Epithelial cell of proximal tubule (primary cell): ENCODE measurements around the gene ZNF506. TPM values are rescaled to one million over a fixed set of nuclear protein-coding genes. Genes with fewer than 3 reads are reported as not detected.
"Not testable (repeated sequence)": the region's sequence is repeated elsewhere in the genome, so short reads cannot be mapped to it uniquely, and the experiment has no call there.

ENCODE experiments used
- DNase-seq: peaks from one replicate; pipeline ENCODE4 v3.0.0-alpha.2; 2011; ENCODE audit warnings: low read depth
- H3K4me3 ChIP-seq: 2 replicates; pipeline ENCODE4 v1.5.1; 2011; ENCODE audit warnings: low read depth, mild to moderate bottlenecking, low read length
- total RNA-seq: library from RNA; depleted of rRNA; stranded (reverse); fragments of >200 nt; gene quantifications from 2 replicates; pipeline ENCODE4 v1.2.3, GENCODE V29; 2015
- TF ChIP-seq, protein P1 (sequence below): conservative IDR thresholded peaks from 2 replicates; pipeline ENCODE4 v1.5.1; 2012; ENCODE audit warnings: low read depth, mild to moderate bottlenecking, low read length

The ZNF506 gene
- total RNA-seq, 1 donor from 2014 or later = 10.4 TPM

DNA sequence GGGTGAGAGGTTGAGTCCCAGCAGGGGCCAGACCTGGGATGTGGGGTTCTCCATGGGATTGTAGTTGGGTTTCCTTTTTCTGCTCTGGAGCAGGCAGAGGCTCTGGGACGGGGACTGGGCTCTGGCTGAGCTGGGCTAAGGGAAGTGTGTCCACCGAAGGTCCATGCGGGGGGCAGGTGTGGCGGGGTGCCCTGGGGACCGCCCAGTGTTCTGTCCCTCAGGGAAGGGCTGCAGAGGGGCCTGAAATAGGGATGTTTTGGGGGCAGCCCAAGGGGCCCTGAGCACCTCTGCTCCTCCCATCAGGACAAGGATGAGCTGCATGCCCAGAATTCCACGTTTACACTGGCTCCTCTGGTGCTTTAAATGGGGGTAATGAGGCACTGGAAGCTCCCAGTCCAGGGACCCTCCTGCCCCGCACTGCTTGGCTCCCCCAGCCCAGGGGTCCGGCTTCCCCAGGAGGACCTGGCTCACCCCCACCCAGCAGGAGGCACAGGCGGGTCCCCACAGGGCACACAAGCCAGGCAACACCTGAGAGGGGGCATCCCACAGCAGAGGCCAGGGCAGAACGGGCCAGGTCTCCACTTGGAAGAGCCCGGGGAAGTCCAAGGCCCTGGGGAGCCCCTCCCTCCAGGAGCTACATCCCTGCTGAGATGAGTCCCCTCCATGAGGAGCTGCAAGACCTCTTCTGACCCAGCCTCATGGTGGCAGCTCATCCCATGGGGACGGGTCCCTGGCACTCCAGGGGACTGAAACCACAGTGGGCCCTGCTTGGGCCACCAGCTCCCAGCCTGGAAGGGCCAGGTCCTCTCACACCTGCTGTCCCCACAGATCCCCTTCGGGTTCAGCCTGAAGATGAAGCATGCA lies 74.0 kb downstream of the ZNF506 start:
- no peak for DNase-seq
- TF ChIP-seq, protein P1, sequence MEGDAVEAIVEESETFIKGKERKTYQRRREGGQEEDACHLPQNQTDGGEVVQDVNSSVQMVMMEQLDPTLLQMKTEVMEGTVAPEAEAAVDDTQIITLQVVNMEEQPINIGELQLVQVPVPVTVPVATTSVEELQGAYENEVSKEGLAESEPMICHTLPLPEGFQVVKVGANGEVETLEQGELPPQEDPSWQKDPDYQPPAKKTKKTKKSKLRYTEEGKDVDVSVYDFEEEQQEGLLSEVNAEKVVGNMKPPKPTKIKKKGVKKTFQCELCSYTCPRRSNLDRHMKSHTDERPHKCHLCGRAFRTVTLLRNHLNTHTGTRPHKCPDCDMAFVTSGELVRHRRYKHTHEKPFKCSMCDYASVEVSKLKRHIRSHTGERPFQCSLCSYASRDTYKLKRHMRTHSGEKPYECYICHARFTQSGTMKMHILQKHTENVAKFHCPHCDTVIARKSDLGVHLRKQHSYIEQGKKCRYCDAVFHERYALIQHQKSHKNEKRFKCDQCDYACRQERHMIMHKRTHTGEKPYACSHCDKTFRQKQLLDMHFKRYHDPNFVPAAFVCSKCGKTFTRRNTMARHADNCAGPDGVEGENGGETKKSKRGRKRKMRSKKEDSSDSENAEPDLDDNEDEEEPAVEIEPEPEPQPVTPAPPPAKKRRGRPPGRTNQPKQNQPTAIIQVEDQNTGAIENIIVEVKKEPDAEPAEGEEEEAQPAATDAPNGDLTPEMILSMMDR = no peak
- H3K4me3 ChIP-seq = no peak overlapping the region

DNA sequence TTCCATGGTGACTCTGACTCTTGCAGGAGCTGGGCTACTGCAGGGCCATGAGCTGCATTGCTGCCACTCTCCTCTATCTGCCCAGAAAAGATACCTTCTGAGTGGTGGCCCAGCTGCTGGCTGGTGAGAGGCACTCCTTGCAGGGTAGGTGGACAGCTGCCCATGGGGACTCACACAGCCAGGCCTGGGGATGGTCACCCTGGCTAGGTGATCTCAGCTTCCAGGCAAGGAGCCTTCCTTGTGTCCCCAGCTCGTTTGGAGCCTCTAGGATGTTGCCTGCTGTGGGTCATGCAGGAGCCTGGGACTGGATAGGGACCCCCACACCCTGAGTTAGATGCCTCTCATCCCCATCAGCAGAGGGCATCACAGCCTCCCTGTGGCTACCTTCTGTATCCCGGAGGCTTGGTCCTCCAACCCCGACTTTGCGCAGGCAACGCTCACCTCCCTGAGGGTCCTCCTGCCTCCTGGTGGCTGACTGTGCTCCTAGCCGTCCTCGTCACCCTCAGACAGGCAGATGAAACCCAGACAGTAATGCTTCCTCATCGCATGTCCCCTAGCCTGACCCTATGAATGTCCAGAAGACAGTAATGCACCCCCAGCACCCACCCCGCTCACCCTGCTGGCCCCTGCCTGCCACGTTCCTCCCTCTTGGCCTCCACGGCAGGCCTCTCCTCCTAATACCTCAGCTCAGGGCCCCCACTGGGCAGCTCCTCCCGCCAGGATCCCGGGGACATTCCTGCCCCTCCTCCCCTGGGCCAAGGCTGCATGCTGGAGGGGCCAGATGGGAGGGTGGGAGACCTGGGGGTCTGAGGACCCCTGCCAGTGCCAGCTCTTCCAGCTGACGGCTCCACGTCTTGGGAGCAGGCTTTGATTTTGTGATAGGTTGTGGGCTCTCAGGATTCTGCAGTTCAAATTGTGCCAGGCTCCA lies 75.0 kb downstream of the ZNF506 start:
- H3K4me3 ChIP-seq = no peak overlapping the region
- TF ChIP-seq, protein P1 = no peak
- no peak for DNase-seq

DNA sequence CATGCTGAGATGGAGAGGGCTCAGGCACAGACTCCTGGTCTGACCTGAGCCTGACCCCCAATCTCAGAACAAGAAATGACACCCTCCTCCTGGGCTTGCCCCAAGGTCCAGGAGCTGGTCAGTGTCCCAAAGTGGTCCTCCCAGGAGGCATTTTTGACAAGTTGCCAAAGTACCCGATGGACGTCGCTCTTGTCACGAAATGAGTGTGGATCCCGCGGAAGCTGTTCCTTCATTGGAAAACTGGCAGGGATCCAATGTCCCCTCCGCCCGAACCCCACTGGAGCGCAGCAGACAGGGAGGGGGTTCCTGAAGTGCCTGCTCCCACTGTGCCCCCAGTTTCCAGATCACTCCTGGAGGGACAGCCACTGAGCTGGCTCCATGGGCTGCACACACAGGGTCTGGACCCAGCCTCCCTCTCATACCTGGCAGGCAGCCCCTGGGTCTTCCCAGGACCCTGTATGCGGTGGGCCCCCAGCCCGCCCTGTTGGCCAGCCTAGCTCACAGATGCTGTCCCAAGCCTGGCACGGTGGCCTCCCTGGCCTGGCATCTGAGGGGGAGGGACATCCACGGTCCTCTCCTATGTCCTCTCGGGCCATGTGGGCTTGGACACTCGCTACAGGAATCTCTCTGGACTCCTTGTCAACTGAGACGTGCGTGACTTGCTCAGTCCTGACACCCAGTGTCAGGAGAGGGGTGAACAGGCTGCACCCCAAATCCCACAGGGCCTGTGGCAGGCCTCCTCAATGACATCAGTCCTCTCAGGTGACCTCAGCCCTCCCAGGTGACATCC lies 75.9 kb downstream of the ZNF506 start:
- TF ChIP-seq, protein P1 = no peak
- H3K4me3 ChIP-seq = no peak overlapping the region
- no peak for DNase-seq

DNA sequence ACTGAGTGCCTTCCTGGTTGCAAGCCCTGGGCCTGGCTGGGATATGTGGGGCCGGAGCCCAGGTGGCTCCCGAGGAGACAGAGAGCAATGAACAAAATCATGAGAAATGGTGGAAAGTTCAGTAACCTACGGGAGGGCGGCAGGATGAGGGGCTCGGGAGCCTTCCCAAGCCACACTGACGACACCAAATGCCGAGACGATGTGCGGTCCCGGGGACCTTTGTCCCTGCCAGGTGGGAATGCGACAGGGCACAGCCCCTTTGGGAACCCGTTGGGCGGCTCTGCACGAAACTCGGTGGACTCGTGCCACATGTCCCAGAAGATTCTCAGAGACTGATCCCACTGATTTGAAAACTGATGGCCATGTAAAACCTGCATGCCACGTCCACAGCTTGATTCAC lies 76.9 kb downstream of the ZNF506 start:
- DNase-seq = no peak
- TF ChIP-seq, protein P1 = no peak
- no peak overlapping the region for H3K4me3 ChIP-seq

DNA sequence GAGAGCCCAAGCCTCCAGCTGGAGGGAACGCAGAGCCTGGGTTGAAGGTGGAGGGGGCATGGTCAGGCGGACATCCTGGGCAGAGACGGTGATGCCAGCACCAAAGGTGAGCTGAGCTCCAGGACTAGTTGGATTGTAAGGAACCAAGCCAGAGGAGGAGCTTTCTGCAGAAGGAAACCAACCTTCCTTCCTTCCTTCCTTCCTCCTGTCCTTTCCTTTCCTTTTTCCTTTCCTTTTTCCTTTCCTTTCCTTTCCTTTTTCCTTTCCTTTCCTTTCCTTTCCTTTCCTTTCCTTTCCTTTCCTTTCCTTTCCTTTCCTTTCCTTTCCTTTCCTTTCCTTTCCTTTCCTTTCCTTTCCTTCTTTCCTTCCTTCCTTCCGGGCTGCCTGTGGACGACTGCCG lies 77.6 kb downstream of the ZNF506 start:
- DNase-seq, H3K4me3 ChIP-seq: not testable (repeated sequence)

DNA sequence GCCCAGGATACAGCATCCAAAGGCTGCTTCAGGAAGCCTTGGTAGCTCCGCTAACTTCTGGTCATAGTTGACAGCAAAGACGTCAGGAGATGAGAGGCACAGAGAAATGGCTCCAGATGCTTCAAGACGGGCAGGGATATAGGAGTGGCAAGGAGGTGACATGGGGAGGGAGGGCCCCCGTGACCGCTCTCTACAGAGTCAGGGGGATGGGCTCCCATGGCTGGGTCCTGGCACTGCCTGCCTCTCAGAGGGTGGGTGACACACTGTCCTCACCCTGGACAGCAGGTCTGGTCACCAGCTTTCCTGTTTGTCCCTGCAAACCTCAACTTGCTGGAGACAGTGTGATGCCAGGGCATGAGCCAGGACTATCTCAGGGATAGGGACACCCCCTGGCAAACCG lies 78.4 kb downstream of the ZNF506 start:
- TF ChIP-seq, protein P1 = no peak
- no peak overlapping the region for H3K4me3 ChIP-seq
- DNase-seq = no peak

DNA sequence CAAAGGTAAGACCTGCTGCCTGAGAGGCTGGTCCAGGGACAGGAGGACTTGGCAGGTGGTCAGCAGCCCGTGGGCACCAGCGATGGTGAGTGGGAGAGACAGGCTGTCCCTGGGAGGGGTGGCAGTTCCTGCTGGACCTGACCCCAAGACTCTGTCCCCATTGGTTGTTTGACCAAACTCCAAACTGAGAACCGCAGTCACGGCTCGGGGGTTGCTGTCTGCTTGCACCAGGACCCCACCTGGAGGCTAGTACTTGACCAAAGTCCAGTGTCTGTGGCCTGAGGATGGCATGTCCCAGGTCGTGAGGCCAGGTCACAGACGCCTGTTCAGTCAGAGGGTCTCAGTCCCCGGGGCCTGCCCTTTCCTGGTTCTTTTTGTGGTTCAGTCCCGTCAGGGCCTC lies 78.8 kb downstream of the ZNF506 start:
- no peak overlapping the region for H3K4me3 ChIP-seq
- no peak for DNase-seq
- TF ChIP-seq, protein P1 = no peak
